GM21529 (cell line): Measurements from ENCODE around the gene SERTAD1.
"Not testable (repeated sequence)": the region's sequence is repeated elsewhere in the genome, so short reads cannot be mapped to it uniquely, and the experiment has no call there.

Experiments used
- ATAC-seq: cut with Tn5 transposase; IDR thresholded peaks from one replicate; pipeline ENCODE4 v1.9.1; 2021; ENCODE audit not compliant: unreplicated experiment

The SERTAD1 gene

GRCh38 chr19:40423938-40424337 is 1.9 kb downstream of the SERTAD1 start:
- ATAC-seq = no peak

GRCh38 chr19:40422748-40423566 is 2.8 kb downstream of the SERTAD1 start:
- ATAC-seq = no peak

- ATAC-seq = no peak
These were observed 3.6 kb downstream of the SERTAD1 start for GRCh38 chr19:40421993-40422747.

GRCh38 chr19:40420766-40421765 is 4.7 kb downstream of the SERTAD1 start:
- ATAC-seq = peak; percentile 42

- ATAC-seq = no peak
These were observed 5.4 kb downstream of the SERTAD1 start for GRCh38 chr19:40420451-40420765.

- ATAC-seq = no peak
These were observed 6.0 kb downstream of the SERTAD1 start for GRCh38 chr19:40419780-40420179.

- no peak for ATAC-seq
These were observed 6.7 kb downstream of the SERTAD1 start for GRCh38 chr19:40419066-40419612.

GRCh38 chr19:40418040-40418439 is 7.8 kb downstream of the SERTAD1 start:
- ATAC-seq = no peak

- no peak for ATAC-seq
These were observed 8.2 kb downstream of the SERTAD1 start for GRCh38 chr19:40417643-40417981.

- no peak for ATAC-seq
These were observed 8.7 kb downstream of the SERTAD1 start for GRCh38 chr19:40416918-40417642.

GRCh38 chr19:40415768-40416167 is 10.0 kb downstream of the SERTAD1 start:
- ATAC-seq = no peak

GRCh38 chr19:40414542-40415535 is 11.0 kb downstream of the SERTAD1 start:
- ATAC-seq = no peak

GRCh38 chr19:40413291-40413845 is 12.4 kb downstream of the SERTAD1 start, which contains the start of gene PRX:
Gene PRX, minus strand, starts transcription at chr19:40413378. Its CDS starts 5,446 bp downstream, at chr19:40407932.
- no peak for ATAC-seq

GRCh38 chr19:40412866-40413265 is 12.9 kb downstream of the SERTAD1 start:
- ATAC-seq = no peak

GRCh38 chr19:40411958-40412499 is 13.8 kb downstream of the SERTAD1 start:
- no peak for ATAC-seq

GRCh38 chr19:40411125-40411842 is 14.5 kb downstream of the SERTAD1 start:
- ATAC-seq = no peak

- ATAC-seq = no peak
These were observed 15.8 kb downstream of the SERTAD1 start for GRCh38 chr19:40410030-40410389.

GRCh38 chr19:40408598-40408925 is 17.2 kb downstream of the SERTAD1 start:
- ATAC-seq = not testable (repeated sequence)
